SH-SY5Y (cell line): ENCODE measurements around the gene SLC2A11.

Experiments used
- GATA2 ChIP-seq: IDR thresholded peaks from 2 replicates; pipeline ENCODE4 v1.6.1; 2011; ENCODE audit warnings: mild to moderate bottlenecking, low read depth, low read length
- GATA3 ChIP-seq: IDR thresholded peaks from 2 replicates; pipeline ENCODE4 v1.6.1; 2011; ENCODE audit warnings: low read depth, mild to moderate bottlenecking, low read length, moderate library complexity

- TF ChIP-seq GATA2 = no peak
- no peak for TF ChIP-seq GATA3
These were observed 19.6 kb upstream of the SLC2A11 start for GRCh38 chr22:23837911-23838680.
